Activated naive CD4-positive, alpha-beta T cell treated with anti-CD3 and anti-CD28 coated beads, Interleukin-2, amount 10 ng/mL, durations not matched to agents 7 days and 5 days (primary cell): Measurements from ENCODE around the gene IKZF2.

Experiments
- CTCF ChIA-PET: fragments of 350-600 bp; sonication (Branson Sonifier 250); formaldehyde crosslinking; loops from one replicate; lab custom pipeline; 2021; ENCODE audit warnings: antibody characterized with exemption; lab: Charles Lee
- DNase-seq: peaks from one replicate; pipeline ENCODE4 v3.0.0-alpha.2; 2020
- H3K27ac Mint-ChIP-seq: one replicate; pipeline ENCODE4 v1.8.0; 2021; ENCODE audit warnings: mild to moderate bottlenecking, moderate library complexity, mixed read lengths
- H3K27me3 Mint-ChIP-seq: one replicate; pipeline ENCODE4 v1.8.0; 2021; ENCODE audit warnings: mild to moderate bottlenecking, mixed read lengths
- H3K36me3 Mint-ChIP-seq: one replicate; pipeline ENCODE4 v1.8.0; 2021; ENCODE audit warnings: mixed read lengths
- H3K4me1 Mint-ChIP-seq: one replicate; pipeline ENCODE4 v1.8.0; 2021; ENCODE audit warnings: mixed read lengths
- H3K4me3 Mint-ChIP-seq: one replicate; pipeline ENCODE4 v1.8.0; 2021; ENCODE audit warnings: mild to moderate bottlenecking, moderate library complexity, mixed read lengths
- H3K9me3 Mint-ChIP-seq: one replicate; pipeline ENCODE4 v1.8.0; 2021; ENCODE audit warnings: mixed read lengths

IKZF2 gene

DNA sequence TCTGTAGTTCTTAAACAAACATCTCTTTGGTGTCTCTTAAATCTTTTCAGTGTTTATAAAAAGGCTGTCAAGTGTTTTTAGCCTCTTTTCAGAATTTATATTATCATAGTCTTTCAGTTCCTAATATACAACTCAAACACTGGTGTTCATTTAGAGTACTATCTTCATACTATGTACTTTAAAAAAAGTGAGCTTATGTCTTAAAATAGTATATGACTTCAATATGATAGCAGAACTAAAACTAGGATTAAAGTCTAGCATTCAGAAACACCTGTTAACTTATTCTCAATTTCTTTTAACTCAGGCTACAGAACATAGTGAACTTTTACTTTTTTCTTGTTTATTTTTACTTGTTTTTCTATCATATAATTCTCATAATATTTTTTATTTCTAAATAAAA is 14.7 kb upstream of the IKZF2 start:
- no peak for DNase-seq
- Mint-ChIP-seq H3K27ac (no peak overlapping the region), H3K27me3 (no peaks in the 10 kb centered on the region), H3K36me3 (no peaks in the 10 kb centered on the region), H3K4me1 (no peaks in the 10 kb centered on the region), H3K4me3 (no peak overlapping the region), H3K9me3 (no peaks in the 10 kb centered on the region)
- CTCF ChIA-PET, result no interaction called here

DNA sequence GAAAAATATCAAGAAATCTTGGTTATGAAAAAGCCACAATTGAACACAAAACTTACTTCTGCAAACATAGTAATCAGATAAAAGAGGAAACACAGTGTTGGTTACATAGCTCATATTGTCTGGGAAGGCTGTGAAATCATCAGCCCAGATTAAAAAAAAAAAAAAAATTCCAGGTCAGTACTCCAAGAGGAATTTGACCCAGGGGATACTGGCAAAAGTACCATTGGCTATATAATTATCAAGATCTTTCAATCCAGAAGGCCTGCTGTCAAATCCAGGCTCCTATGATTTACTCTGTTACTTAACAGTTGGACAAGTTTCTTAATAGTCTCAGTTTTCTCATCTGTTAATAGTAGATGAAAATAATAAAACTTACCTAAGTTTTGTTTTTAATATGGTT is 12.9 kb upstream of the IKZF2 start:
- H3K9me3 Mint-ChIP-seq, result no peaks in the 10 kb centered on the region
- no peaks in the 10 kb centered on the region for H3K36me3 Mint-ChIP-seq
- no peaks in the 10 kb centered on the region for H3K4me1 Mint-ChIP-seq
- H3K27me3 Mint-ChIP-seq, result no peaks in the 10 kb centered on the region
- no peak overlapping the region for H3K27ac Mint-ChIP-seq
- H3K4me3 Mint-ChIP-seq, result no peak overlapping the region
- CTCF ChIA-PET, result no interaction called here
- no peak for DNase-seq

DNA sequence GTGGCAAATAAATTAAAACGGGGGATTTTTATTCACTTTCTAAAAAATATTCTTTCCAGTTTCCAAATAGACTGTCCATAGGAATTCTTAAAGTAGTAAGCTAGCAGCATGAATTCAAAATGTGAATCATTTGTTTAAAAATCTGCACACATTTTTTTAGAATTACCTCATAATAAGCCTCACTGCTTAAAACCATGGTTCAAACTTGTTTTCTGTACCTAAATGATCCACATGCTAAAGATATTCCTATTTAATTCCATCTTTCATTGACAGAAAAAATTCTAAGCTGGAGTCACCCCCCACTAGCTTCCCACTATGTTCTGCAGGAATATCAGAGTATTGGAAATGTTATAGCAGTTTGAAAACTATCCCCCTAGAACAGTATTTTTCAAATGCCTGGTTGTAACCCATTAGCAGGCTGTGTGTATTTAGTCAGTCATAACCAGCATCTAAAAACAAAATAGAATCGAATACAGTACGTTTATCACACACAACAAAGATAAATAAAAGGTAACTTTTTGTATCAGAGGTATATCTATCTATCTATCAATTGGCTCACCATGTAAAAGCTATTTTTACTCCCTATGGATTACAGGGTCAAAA is 11.2 kb upstream of the IKZF2 start:
- no peaks in the 10 kb centered on the region for H3K9me3 Mint-ChIP-seq
- CTCF ChIA-PET, result no interaction called here
- no peak overlapping the region for H3K4me3 Mint-ChIP-seq
- H3K4me1 Mint-ChIP-seq, result no peaks in the 10 kb centered on the region
- no peak overlapping the region for H3K27ac Mint-ChIP-seq
- no peaks in the 10 kb centered on the region for H3K27me3 Mint-ChIP-seq
- no peaks in the 10 kb centered on the region for H3K36me3 Mint-ChIP-seq
- DNase-seq, result no peak

DNA sequence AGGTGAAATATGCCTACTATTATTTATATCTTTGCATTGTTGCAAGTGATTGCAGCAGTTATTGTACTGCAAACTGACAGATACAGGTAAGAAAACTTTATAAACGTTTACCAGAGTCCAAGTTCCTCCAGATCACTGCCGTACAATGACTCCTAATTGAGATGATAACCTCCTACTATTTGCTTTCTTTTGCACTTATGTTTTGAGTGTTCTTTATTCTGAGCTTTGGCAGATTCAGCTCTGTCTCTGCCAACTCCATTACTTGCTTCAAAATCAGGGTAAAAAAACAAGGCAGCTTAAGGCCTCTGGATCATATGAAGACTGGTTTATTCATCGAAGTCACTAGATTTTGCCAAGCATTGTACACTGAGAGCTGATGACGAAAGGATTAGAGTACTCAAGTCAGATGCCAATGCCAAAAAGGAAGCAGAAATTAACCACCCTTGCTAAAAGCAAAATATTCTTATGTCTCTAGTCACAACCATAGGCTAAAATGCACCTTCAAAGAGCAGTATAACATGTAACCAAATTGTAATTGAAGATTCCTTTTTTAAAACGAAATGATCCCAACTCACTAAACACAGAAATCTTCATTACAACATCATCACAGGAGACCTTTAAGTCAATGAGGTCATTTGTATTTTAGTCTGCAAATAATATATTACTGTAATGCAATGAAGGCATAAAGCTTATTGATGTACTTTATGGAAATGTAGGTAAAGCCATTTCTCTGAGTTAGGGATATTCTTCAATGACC is 10.5 kb upstream of the IKZF2 start:
- no peak for DNase-seq
- Mint-ChIP-seq H3K4me1 (no peaks in the 10 kb centered on the region), H3K9me3 (no peaks in the 10 kb centered on the region), H3K36me3 (no peaks in the 10 kb centered on the region), H3K27me3 (no peaks in the 10 kb centered on the region), H3K27ac (no peak overlapping the region), H3K4me3 (no peak overlapping the region)
- CTCF ChIA-PET, result no interaction called here

DNA sequence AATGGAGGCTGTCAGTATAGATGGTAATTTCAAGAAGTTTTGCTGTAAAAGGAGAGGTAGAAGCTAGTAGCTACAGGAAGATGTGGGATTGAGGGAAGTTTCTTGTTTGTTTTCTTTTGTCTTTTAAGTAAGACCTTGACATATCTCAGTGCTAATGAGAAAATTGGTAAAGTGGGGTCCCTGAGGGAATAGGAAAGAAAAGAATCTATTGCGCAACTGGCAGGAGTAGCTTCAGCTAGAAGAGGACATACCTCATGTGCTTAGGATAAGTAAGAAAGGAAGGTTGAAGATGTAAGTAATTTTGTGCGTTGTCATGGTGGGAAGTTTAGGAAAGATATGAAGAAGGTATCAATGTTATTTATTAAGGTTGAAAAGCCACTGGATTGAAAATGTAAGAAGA is 8.4 kb upstream of the IKZF2 start:
- Mint-ChIP-seq H3K9me3 (no peaks in the 10 kb centered on the region), H3K4me1 (no peaks in the 10 kb centered on the region), H3K36me3 (no peaks in the 10 kb centered on the region), H3K27me3 (no peaks in the 10 kb centered on the region), H3K4me3 (no peak overlapping the region), H3K27ac (no peak overlapping the region)
- CTCF ChIA-PET, result no interaction called here
- no peak for DNase-seq

DNA sequence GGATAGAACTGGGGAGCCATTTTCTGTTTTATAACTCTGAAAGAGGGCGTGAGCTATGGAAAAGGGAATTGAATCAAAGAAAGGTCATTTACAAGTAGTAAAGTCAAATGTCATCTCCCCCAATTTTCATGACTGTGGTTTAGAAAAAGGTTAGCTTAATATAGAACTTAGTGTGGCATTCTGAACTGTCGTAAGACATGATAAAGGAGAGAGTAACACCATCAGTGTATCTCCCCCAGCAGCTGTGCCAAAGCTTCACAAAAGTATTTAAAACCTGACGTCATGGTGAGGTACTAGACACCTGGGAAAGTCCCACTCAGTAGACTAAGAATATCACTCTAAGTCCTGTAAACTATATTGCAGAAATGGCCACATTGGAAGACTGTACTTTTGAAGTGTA is 5.8 kb upstream of the IKZF2 start:
- CTCF ChIA-PET, result interaction anchor here (1.7 kb wide), 1 partner anchor 469 kb away, joined by 3 read pairs; no protein-coding TSS in a partner anchor
- DNase-seq, result no peak
- Mint-ChIP-seq H3K27me3 (peaks cover 17% of the 10 kb centered on the region), H3K36me3 (no peaks in the 10 kb centered on the region), H3K4me1 (peaks cover 5% of the 10 kb centered on the region), H3K4me3 (no peak overlapping the region), H3K27ac (no peak overlapping the region), H3K9me3 (no peaks in the 10 kb centered on the region)

DNA sequence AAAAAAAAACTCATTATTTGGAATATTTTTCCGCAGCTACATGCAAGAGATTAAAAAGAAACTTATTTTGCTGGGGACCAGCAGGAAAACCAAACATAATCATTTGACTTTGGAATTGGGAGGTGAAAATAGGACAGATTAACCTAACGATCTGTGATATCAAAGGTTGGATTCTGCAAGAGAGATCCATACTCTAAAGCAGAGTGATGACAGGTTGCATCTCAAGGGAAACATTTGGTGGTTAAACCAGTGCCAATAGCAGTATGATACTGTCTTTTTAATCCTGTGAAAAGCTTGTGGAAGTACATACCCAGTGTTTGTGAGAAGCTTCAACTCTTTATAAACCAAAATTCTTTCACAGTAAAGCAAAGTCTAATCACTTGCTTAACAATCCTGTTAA is 5.3 kb upstream of the IKZF2 start:
- Mint-ChIP-seq H3K4me3 (no peak overlapping the region), H3K9me3 (no peaks in the 10 kb centered on the region), H3K4me1 (peaks cover 6% of the 10 kb centered on the region), H3K36me3 (no peaks in the 10 kb centered on the region), H3K27me3 (peaks cover 22% of the 10 kb centered on the region), H3K27ac (no peak overlapping the region)
- no peak for DNase-seq
- CTCF ChIA-PET, result interaction anchor here (1.7 kb wide), 1 partner anchor 469 kb away, joined by 3 read pairs; no protein-coding TSS in a partner anchor

DNA sequence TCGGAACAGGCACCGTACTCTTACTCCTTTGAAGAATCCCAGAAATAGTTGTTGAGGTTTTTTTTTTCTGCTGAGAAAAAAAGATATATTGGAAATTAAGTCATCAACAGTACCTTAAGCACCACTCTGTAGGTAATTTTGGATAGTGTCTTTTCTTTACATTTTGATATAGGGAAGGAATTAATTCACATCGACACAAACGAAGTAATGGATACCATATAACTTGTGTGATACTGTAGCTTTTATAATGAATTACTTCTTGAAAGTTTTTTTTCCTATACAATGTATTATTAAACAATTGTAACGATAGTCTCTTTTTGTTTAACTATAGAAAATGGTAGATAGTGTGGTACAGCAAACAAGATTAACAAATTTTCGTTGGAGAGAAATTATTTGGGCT is 1.5 kb upstream of the IKZF2 start:
- no peak for DNase-seq
- Mint-ChIP-seq H3K4me3 (peak overlapping the region; percentile 74), H3K4me1 (peaks cover 32% of the 10 kb centered on the region), H3K27me3 (peaks cover 54% of the 10 kb centered on the region), H3K9me3 (no peaks in the 10 kb centered on the region), H3K27ac (no peak overlapping the region), H3K36me3 (no peaks in the 10 kb centered on the region)
- CTCF ChIA-PET, result interaction anchor here (0.7 to 3.4 kb wide), 4 partner anchors 285 to 377 kb away, joined by 3 to 18 read pairs (median 8); no protein-coding TSS in a partner anchor

DNA sequence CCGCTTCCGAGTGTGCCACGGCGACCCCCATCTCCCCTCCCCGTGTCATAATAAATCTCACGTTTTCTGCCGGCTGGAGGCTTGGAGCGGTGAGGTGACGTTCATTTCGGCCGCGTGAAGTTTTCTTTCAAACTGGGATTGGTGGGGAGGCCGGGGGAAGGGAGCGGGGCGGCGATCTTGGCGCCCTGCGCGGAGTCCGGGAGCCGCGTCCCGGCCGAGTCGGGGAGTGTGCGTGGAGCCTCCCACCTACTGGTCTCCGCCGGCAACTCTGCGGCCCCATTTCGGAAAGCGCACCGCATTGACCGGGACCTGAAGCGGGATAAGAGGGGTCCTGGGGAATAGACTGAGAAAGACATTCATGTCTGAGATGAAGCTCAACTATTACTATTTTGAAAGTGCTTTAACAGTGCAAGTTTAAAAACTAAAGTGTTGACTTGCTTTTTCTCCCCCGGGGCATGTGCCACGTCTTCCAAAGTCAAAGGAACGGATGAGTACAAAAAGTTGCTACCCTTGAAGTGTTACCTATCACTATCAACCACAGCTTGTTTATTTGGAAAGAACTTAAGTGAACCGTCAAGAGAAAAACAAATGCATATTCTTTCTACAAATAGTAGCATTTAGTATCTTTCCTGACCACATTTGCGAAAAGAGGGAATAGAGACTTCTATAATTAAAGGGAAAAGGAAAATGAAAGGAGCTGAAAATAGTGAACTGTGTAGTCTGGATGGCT is 818 bp upstream of the IKZF2 start:
- H3K27me3 Mint-ChIP-seq, result peaks cover 54% of the 10 kb centered on the region
- no peaks in the 10 kb centered on the region for H3K9me3 Mint-ChIP-seq
- peak overlapping the region; percentile 74 for H3K4me3 Mint-ChIP-seq
- peaks cover 32% of the 10 kb centered on the region for H3K4me1 Mint-ChIP-seq
- CTCF ChIA-PET, result interaction anchor here (0.7 to 3.4 kb wide), 3 partner anchors 288 to 376 kb away, joined by 3 to 18 read pairs (median 12); no protein-coding TSS in a partner anchor
- no peaks in the 10 kb centered on the region for H3K36me3 Mint-ChIP-seq
- DNase-seq, result no peak
- peak overlapping the region; percentile 1 for H3K27ac Mint-ChIP-seq

DNA sequence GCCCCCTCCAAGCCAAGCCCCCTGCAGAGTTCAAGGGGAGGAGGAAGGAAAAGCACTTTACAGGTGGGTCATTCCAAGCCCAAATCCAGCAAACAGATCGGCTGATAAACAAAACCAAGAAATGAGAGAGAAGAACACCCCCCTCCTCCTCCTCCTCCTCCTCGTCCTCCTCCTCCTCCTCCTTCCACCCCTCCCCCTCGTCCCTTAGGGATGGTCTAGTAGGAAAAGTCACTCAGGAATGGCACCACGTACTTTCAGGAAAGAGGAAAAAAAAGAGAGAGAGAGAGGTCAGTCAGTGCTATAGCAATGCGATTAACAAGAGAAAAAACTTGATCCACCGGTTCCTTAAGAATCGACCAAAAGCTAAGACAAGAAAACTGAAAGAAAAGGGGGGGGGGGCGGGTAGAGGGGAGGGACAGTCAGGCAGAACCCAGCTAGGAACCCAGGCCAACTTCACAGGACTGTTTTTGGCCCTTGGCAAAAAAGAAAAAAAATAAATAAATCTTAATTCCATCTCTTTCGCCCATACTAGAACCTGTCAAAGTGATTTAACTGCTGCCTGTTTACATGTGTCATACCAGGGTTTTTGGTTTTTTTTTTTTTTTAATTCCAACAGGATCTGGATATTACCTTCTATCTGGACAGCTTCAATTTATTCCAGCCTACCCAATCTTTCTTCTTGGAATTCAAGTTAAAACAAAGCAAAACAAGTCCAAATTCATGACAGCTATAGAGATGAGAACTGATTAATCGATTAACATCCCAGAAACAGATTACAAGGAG is 906 bp downstream of the IKZF2 start:
- H3K27me3 Mint-ChIP-seq, result peaks cover 54% of the 10 kb centered on the region
- H3K4me3 Mint-ChIP-seq, result peak overlapping the region; percentile 82
- peak overlapping the region; percentile 58 for H3K27ac Mint-ChIP-seq
- H3K9me3 Mint-ChIP-seq, result no peaks in the 10 kb centered on the region
- H3K36me3 Mint-ChIP-seq, result no peaks in the 10 kb centered on the region
- CTCF ChIA-PET, result interaction anchor here (1.0 to 3.4 kb wide), 4 partner anchors 10 to 373 kb away, joined by 3 to 18 read pairs (median 9); no protein-coding TSS in a partner anchor
- H3K4me1 Mint-ChIP-seq, result peaks cover 32% of the 10 kb centered on the region
- no peak for DNase-seq

DNA sequence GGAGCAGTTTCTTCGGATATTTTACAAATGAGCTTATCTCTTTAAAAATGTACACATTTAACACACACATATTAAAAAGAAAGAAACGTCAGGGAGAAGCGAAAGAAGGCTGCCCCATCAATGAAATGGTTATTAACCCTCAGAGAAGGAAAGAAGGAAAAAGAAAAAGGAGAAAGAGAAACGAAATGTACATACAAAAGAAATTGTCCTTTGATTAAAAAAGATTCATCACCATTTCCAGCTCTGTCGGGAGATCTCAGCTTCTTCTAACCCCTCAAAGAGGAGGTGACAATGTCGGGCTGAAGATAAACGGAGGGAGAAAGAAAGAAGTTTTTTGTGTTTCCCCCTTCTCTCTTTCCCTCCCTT is 1.5 kb downstream of the IKZF2 start:
- Mint-ChIP-seq H3K4me1 (peaks cover 32% of the 10 kb centered on the region), H3K27me3 (peaks cover 54% of the 10 kb centered on the region), H3K27ac (peak overlapping the region; percentile 58), H3K36me3 (no peaks in the 10 kb centered on the region), H3K9me3 (no peaks in the 10 kb centered on the region), H3K4me3 (peak overlapping the region; percentile 72)
- DNase-seq, result no peak
- CTCF ChIA-PET, result interaction anchor here (1.0 to 1.9 kb wide), 3 partner anchors 10 to 286 kb away, joined by 3 to 6 read pairs (median 3); no protein-coding TSS in a partner anchor

DNA sequence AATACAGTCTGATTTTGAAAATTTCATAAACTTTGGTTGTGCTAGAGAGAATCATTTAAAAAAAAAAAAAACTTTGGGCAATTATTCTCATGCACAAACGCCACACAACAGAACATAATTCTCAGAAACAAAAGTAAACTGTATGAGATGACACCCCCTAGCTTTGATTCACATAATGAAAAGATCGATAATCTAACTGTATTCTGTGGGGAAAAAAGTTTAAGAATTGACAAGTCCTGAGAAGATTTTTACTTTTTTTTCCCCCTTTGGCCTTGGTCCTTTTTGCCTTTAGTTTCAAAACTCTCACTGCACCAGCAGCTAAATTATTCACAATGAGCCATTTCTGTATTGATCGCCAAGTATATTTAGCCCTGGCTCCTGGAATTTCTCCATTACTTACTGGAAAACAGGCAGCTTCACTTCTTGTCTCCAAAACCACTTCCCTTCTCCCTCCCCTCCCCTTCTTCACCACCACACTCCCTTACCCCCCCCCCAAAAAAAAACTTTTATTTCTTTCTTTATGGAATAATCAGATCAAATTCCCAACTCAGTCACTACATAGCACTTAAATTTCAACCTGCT is 2.0 kb downstream of the IKZF2 start:
- CTCF ChIA-PET, result interaction anchor here (1.0 to 1.9 kb wide), 3 partner anchors 9 to 285 kb away, joined by 3 to 6 read pairs (median 3); no protein-coding TSS in a partner anchor
- peak overlapping the region; percentile 72 for H3K4me3 Mint-ChIP-seq
- no peaks in the 10 kb centered on the region for H3K9me3 Mint-ChIP-seq
- DNase-seq, result no peak
- peaks cover 32% of the 10 kb centered on the region for H3K4me1 Mint-ChIP-seq
- peak overlapping the region; percentile 21 for H3K27ac Mint-ChIP-seq
- peaks cover 52% of the 10 kb centered on the region for H3K27me3 Mint-ChIP-seq
- no peaks in the 10 kb centered on the region for H3K36me3 Mint-ChIP-seq

DNA sequence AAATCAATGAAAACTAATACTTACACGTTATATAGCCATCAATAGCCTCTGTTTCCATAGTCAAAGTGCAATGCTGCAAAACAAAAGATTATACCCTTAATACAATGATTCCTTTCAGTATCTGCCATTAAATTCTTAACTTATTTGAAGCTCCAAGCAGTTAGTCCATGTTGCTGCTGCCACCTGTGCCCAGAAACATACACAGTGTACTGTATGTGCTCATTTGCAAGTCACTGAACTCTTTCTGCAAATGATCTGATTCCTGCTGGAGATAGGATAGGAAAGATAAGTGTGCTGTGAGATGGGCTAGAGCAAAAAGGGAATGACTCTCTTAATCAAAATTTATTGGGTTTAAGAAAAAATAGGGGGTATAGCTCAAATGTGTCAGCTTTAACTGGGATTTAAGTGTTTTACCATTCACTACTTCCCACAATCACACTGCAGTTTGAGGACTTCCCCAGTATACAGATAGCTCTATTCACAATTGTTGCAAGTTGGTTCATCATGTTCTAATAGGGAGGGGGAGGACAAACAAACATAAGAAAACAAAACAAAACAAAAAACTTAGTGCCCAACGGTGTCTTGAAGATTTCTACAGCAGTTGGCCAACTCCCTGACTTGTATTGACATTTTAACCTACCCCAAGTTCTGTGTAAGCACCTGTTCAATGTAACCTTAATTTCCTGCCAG is 2.7 kb downstream of the IKZF2 start:
- H3K4me1 Mint-ChIP-seq, result peaks cover 32% of the 10 kb centered on the region

More for the DNA sequence above, 2.7 kb downstream of the IKZF2 start:
- H3K36me3 Mint-ChIP-seq, result no peaks in the 10 kb centered on the region
- CTCF ChIA-PET, result interaction anchor here (1.4 to 1.9 kb wide), 2 partner anchors 19 to 285 kb away, joined by 3 to 6 read pairs; no protein-coding TSS in a partner anchor
- no peak for DNase-seq
- no peaks in the 10 kb centered on the region for H3K9me3 Mint-ChIP-seq
- H3K27ac Mint-ChIP-seq, result peak overlapping the region; percentile 21
- peak overlapping the region; percentile 48 for H3K4me3 Mint-ChIP-seq
- H3K27me3 Mint-ChIP-seq, result peaks cover 47% of the 10 kb centered on the region
